ENCODE measurements around the gene CBX8.

Gene CBX8

DNA sequence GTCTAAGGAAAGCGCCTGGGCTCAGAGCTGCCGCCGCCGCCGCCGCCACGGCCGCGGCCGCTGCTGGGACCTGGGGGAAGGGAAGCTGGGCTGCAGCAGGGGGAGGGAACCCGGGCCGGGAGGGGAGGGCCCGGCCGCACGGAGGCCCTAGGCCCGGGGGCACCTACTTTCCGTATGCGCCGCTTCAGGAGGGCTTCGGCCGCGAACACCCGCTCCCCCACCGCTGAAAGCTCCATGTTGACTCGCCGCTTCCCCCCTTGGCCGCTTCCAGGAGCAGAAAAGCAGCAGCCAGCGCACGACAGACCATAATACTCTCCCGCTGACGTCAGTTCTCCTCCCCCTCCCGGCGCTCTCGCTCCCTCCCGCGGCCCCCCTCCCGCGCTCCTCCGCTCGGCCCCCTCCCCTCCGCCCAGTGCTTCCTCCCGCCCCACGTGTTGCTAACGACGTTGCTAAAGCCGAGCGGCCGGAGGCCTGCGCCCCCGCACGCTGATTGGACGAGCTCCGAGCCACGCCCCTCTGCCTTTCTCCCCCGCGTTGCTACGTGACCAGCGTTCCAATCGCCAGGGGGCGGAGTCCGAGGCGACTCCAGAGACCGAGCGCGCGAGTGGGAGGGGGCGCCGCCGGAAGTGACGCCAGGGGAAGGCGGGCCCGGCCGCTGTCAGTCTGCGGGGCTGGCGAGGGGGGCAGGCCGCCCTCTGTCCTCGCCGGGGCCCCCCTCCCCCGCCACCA is at the start of gene CBX8:
CBX8 (minus strand) TSS at position 315 of the 729 bp plus-strand sequence; CDS start at position 236, 79 bp downstream.
- no peaks in the 10 kb centered on the region for H3K9me3 Mint-ChIP-seq
- H3K36me3 Mint-ChIP-seq, result peaks cover 2% of the 10 kb centered on the region
- peak within 1 kb of the TSS; percentile 87 for H3K4me3 Mint-ChIP-seq
- peaks cover 28% of the 10 kb centered on the region for H3K27me3 Mint-ChIP-seq
- H3K27ac Mint-ChIP-seq, result peak within 1 kb of the TSS; percentile 88
- peaks cover 30% of the 10 kb centered on the region for H3K4me1 Mint-ChIP-seq

DNA sequence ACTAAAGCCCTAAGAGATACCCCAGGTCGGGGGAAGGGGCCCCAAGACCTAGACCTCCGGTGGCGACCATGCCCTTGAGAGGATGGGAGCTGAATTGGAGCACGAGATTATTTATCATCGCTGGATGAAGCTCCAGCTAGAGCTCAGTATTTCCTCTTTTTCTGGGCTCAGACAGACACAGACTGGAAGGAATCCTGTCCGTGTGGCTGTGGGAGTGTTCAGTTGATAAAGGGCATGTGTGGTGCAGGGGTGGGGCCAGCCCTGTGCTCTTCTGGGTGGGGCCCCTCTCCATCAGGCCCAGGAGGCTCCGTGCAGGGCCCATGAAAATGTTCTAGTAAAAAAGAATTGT is 48.7 kb upstream of the CBX8 start:
- Mint-ChIP-seq H3K27ac (no peak overlapping the region), H3K4me1 (peaks cover 21% of the 10 kb centered on the region), H3K36me3 (no peaks in the 10 kb centered on the region), H3K9me3 (no peaks in the 10 kb centered on the region), H3K27me3 (peaks cover 16% of the 10 kb centered on the region), H3K4me3 (no peak overlapping the region)

DNA sequence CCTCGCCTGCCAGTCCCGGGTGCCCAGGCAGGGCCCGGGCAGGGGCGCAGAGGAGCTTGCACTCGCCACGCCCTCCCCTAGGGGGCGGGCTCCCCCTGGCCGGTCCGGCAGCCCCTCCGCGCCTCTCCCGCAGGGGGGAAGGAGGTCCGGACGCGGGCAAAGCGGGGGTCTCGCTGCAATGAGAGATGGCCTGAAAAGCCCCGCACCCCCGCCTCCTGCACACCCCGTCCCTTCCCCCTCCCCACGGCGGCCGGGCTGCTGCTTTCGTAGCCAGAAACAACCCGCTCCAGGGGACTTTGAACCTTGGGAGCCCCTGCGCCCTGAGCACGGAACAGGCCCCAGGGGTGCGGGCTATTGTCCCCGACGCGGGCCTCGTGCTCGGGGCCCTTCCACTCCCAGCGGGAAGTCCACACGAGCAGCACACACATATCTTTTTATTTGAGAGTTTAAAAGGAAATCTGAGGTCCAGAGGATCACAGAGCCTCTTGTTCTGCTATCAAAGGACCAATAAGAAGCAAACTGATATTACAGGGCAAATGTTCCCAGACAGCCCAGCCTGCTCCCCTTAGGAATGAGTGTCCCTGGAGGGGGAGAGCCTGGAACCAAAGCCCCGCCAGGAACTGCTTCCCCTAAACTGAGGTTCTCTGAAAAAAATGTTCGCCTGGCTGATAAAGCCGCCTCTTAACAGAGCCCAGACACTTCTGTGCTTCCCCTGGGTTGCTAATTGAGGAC is 48.2 kb upstream of the CBX8 start:
- no peak overlapping the region for H3K27ac Mint-ChIP-seq
- H3K4me1 Mint-ChIP-seq, result peaks cover 25% of the 10 kb centered on the region
- H3K9me3 Mint-ChIP-seq, result no peaks in the 10 kb centered on the region
- H3K4me3 Mint-ChIP-seq, result peak overlapping the region; percentile 44
- peaks cover 16% of the 10 kb centered on the region for H3K27me3 Mint-ChIP-seq
- H3K36me3 Mint-ChIP-seq, result no peaks in the 10 kb centered on the region

DNA sequence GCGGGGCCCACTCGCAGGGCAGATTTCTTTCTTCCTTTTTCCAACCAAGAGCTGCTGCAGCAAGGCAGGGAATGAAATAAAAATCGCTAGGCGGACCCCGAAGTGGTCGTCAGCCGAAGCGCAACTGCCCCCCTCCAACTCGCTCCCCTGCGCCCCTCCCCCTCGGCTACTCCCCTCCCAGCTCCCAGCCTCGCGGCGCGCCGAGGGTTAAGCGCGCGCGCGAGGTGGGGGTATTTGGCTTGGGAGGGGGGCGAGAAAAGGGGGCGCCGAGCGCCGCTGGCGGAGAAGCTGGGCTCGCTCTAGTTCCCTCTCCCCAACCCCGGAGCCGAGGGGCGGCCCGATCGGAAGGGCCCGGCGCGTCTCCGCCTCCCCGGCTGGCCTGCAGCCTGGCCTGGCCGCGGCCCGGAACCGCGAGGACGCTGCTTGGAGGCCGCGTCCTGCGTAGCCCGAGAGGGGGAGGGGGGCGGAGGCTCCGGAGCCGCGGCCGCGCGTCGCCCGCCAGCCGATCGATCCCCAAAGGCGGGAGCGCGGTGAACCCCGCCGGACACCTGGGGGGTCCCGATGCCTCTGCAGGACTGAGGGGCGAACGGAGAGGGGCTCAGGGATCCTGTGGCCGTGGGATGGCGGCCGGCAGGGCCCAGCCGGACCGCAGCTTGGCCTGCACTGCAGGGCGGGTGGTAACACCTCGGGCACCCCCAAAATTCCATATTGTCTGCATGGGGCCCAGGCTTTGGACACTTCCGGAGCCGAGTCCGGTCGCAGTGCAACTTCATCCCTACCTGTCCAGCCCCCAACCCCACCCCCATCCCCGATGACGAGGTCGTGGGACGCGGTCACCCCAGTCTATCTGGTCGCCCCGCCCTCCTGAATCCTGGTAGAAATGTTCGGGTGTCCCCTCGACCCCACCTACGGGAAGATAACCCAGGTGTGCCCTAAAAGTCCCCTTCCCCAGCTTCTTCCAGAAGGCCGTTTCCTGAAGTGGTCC is 47.2 kb upstream of the CBX8 start:
- no peaks in the 10 kb centered on the region for H3K9me3 Mint-ChIP-seq
- H3K4me1 Mint-ChIP-seq, result peaks cover 27% of the 10 kb centered on the region
- H3K27me3 Mint-ChIP-seq, result peaks cover 18% of the 10 kb centered on the region
- no peaks in the 10 kb centered on the region for H3K36me3 Mint-ChIP-seq
- no peak overlapping the region for H3K27ac Mint-ChIP-seq
- H3K4me3 Mint-ChIP-seq, result peak overlapping the region; percentile 83

DNA sequence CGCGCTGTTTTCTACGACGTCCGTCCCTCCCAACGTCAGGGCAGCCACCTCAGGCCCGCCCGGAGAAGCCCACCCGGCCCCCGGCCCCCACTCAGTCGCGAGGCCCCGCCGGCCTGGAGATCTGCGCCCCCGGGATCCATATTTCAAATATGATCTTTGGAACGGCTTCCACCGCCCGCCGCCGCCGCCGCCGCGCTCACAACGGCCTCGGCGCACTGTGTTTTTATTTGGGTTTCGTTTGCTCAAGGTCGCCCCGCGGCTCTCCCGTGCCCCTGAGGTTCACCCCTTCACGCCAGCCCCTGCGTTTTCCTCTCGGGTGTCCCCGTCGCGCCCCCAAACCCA is 46.6 kb upstream of the CBX8 start:
- peak overlapping the region; percentile 83 for H3K4me3 Mint-ChIP-seq
- H3K4me1 Mint-ChIP-seq, result peaks cover 28% of the 10 kb centered on the region
- H3K27me3 Mint-ChIP-seq, result peaks cover 18% of the 10 kb centered on the region
- no peaks in the 10 kb centered on the region for H3K36me3 Mint-ChIP-seq
- H3K27ac Mint-ChIP-seq, result no peak overlapping the region
- no peaks in the 10 kb centered on the region for H3K9me3 Mint-ChIP-seq

DNA sequence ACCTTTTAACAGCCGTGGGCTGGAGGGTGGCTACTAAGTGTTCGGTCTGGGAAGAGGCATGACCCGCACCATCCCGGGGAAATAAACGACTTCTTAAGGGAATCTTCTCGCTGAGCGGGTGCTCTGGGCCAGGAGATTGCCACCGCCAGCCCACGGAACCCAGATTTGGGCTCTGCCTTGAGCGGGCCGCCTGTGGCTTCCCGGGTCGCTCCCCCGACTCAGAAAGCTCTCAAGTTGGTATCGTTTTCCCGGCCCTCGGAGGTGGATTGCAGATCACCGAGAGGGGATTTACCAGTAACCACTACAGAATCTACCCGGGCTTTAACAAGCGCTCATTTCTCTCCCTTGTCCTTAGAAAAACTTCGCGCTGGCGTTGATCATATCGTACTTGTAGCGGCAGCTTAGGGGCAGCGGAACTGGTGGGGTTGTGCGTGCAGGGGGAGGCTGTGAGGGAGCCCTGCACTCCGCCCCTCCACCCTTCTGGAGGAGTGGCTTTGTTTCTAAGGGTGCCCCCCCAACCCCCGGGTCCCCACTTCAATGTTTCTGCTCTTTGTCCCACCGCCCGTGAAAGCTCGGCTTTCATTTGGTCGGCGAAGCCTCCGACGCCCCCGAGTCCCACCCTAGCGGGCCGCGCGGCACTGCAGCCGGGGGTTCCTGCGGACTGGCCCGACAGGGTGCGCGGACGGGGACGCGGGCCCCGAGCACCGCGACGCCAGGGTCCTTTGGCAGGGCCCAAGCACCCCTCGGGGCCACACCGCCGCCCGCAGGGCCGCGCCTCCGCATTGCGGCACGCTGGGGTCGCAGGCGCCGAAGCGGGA is 46.0 kb upstream of the CBX8 start:
- Mint-ChIP-seq H3K4me3 (peak overlapping the region; percentile 75), H3K27me3 (peaks cover 16% of the 10 kb centered on the region), H3K27ac (no peak overlapping the region), H3K36me3 (no peaks in the 10 kb centered on the region), H3K9me3 (no peaks in the 10 kb centered on the region), H3K4me1 (peaks cover 34% of the 10 kb centered on the region)

DNA sequence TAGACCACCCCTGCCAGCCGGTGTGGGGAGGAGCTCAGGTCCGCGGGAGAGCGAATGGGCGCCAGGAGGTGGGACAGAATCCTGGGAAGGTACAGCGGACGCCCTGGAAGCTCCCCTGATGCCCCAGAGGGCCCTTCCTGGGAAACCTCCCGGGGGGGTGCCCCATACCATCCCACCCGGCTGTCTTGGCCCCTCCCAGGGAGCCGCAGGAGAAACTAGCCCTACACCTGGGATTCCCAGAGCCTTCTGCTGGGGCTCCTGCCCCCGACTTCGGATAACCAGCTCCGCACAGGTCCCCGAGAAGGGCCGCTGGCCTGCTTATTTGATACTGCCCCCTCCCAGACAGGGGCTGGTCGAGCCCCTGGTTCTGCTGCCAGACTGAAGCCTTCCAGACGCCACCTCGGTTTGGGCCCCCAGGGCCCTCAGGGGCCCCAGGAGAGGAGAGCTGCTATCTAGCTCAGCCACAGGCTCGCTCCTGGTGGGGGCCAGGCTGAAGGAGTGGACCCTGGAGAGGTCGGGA is 45.3 kb upstream of the CBX8 start:
- Mint-ChIP-seq H3K36me3 (no peaks in the 10 kb centered on the region), H3K4me1 (peaks cover 37% of the 10 kb centered on the region), H3K27me3 (peaks cover 16% of the 10 kb centered on the region), H3K27ac (peak overlapping the region; percentile 23), H3K9me3 (no peaks in the 10 kb centered on the region), H3K4me3 (peak overlapping the region; percentile 77)

DNA sequence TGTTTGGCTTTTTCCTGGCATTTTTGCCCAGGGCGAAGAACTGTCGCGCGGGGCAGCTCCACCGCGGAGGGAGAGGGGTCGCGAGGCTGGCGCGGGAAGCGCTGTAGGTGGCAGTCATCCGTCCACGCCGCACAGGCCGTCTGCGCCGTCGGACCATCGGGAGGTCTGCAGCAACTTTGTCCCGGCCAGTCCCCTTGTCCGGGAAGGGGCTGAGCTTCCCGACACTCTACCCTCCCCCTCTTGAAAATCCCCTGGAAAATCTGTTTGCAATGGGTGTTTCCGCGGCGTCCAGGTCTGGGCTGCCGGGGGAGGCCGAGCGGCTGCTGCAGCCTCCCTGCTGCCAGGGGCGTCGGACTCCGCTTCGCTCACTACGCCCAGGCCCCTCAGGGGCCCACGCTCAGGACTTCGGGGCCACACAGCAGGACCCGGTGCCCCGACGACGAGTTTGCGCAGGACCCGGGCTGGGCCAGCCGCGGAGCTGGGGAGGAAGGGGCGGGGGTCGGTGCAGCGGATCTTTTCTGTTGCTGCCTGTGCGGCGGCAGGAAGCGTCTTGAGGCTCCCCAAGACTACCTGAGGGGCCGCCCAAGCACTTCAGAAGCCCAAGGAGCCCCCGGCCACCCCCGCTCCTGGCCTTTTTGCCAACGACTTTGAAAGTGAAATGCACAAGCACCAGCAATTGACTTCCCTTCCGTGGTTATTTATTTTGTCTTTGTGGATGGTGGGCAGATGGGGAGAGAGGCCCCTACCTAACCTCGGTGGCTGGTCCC is 44.7 kb upstream of the CBX8 start:
- Mint-ChIP-seq H3K9me3 (no peaks in the 10 kb centered on the region), H3K27ac (peak overlapping the region; percentile 23), H3K4me3 (peak overlapping the region; percentile 77), H3K27me3 (peaks cover 16% of the 10 kb centered on the region), H3K36me3 (no peaks in the 10 kb centered on the region), H3K4me1 (peaks cover 44% of the 10 kb centered on the region)

DNA sequence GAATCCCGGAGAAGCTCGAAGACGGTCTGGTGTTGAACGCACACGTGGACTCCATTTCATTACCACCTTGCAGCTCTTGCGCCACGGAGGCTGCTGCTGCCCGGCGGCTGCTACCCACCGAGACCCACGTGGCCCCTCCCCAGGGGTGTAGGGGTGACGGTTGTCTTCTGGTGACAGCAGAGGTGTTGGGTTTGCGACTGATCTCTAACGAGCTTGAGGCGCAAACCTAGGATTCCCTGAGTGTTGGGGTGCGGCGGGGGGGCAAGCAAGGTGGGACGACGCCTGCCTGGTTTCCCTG is 44.1 kb upstream of the CBX8 start:
- H3K27ac Mint-ChIP-seq, result no peak overlapping the region
- H3K4me1 Mint-ChIP-seq, result peaks cover 44% of the 10 kb centered on the region
- H3K9me3 Mint-ChIP-seq, result no peaks in the 10 kb centered on the region
- peak overlapping the region; percentile 15 for H3K4me3 Mint-ChIP-seq
- no peaks in the 10 kb centered on the region for H3K36me3 Mint-ChIP-seq
- peaks cover 15% of the 10 kb centered on the region for H3K27me3 Mint-ChIP-seq

DNA sequence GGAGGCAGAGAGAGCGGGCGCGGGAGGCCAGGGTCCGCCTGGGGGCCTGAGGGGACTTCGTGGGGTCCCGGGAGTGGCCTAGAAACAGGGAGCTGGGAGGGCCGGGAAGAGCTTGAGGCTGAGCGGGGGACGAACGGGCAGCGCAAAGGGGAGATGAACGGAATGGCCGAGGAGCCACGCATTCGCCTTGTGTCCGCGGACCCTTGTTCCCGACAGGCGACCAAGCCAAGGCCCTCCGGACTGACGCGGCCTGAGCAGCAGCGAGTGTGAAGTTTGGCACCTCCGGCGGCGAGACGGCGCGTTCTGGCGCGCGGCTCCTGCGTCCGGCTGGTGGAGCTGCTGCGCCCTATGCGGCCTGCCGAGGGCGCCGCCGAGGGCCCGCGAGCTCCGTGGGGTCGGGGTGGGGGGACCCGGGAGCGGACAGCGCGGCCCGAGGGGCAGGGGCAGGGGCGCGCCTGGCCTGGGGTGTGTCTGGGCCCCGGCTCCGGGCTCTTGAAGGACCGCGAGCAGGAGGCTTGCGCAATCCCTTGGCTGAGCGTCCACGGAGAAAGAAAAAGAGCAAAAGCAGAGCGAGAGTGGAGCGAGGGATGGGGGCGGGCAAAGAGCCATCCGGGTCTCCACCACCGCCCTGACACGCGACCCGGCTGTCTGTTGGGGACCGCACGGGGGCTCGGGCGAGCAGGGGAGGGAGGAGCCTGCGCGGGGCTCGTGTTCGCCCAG is 43.6 kb upstream of the CBX8 start:
- H3K27me3 Mint-ChIP-seq, result peaks cover 14% of the 10 kb centered on the region
- H3K27ac Mint-ChIP-seq, result no peak overlapping the region
- peak overlapping the region; percentile 62 for H3K4me3 Mint-ChIP-seq
- H3K36me3 Mint-ChIP-seq, result no peaks in the 10 kb centered on the region
- H3K9me3 Mint-ChIP-seq, result no peaks in the 10 kb centered on the region
- peaks cover 44% of the 10 kb centered on the region for H3K4me1 Mint-ChIP-seq

DNA sequence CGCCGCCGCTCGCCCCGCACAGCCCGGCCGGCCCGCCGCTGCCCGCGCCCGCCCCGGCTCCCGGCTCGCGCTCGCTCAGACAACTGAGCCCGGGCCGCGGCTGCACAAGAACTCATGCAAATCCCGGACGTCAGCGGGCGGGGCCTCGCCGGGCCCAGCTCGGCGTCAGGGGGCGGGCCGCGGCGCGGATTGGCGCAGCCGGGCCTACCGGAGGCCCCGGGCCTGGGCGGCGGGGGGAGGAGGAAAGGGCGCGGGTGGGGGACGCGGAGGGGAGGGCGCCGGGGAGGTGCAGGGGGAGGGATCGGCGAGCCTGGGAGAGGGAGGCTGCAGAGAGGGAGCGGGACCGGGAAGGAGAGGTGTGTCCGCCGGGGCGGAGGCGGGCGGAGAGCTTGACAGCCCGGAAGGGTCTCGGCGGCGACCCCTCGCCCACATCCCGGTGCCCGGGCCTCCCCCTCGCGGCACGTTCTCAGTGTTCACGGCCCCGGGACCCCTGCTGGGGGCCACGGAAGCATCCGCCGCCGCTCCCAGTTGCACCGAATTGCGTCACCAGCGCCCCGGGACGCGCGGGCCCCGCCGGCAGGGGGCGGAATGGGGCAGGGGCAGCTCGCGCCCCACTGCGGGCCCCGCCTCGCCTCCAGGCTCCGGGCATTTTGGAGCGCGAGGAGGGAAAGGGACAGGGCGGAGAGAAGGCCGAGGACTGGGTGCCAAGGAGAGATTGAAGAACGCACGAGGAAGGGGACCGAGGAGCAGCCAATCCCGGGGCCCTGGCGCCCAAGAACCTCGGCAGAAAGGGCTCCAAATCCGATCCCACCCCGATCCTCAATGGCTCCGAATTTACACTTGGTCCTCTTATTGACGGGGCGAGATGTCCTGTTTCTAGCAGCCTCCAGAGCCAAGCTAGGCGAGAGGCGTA is 42.7 kb upstream of the CBX8 start, which contains the start of gene CBX4:
CBX4 (minus strand) TSS at position 85 of the 913 bp plus-strand sequence. CDS start 189 bp downstream, outside the sequence.
- peak within 1 kb of the TSS; percentile 94 for H3K4me3 Mint-ChIP-seq
- peaks cover 14% of the 10 kb centered on the region for H3K27me3 Mint-ChIP-seq
- peaks cover 44% of the 10 kb centered on the region for H3K4me1 Mint-ChIP-seq
- peaks cover 1% of the 10 kb centered on the region for H3K36me3 Mint-ChIP-seq
- H3K9me3 Mint-ChIP-seq, result no peaks in the 10 kb centered on the region
- H3K27ac Mint-ChIP-seq, result peak within 1 kb of the TSS; percentile 93

DNA sequence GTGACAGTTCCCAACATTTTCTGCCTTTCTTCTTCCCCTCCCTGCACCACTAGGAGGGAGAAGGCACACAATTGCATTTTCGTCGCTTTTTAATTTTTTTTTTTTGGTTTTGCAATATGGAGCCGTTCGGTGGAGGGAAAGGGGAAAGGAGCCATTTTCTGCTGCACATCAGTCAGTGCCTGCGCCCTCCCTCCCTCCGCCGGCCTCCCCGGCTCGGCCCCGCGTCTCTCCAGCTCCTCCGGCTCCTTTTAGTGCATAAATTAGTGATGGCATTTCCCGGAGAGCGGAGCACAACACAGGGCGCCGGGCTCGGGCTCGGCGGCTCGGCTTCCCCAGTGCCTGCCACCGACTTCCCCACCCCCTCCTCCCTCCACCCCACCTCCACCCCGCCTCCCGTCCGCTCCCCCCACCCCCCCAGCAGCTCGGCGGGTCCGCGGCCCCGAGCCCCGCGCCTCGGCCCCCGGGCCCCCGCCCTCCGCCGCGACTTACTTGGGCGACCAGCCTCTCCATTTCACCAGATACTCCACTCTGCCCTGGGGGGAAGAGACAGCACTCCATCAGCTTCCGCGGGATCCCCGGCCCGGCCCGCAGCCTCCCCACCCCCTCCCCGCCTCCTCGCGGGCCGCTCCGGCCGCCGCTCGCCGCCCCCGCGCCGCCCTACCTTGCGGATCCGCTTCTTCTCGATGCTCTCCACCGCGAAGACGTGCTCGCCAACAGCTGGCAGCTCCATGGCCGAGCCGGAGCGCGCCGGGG is 41.8 kb upstream of the CBX8 start:
- H3K27ac Mint-ChIP-seq, result peak overlapping the region; percentile 93
- H3K36me3 Mint-ChIP-seq, result peaks cover 3% of the 10 kb centered on the region
- peaks cover 13% of the 10 kb centered on the region for H3K27me3 Mint-ChIP-seq
- peaks cover 44% of the 10 kb centered on the region for H3K4me1 Mint-ChIP-seq
- H3K4me3 Mint-ChIP-seq, result peak overlapping the region; percentile 94
- no peaks in the 10 kb centered on the region for H3K9me3 Mint-ChIP-seq
